Activated T-cell treated with anti-CD3 and anti-CD28 coated beads, Interleukin-2, amount 50 U/mL, for 4 hours (primary cell): ENCODE results near the gene MAP7. TPM values are rescaled to one million over a fixed set of nuclear protein-coding genes. Genes with fewer than 3 reads are reported as not detected.
"Not testable (repeated sequence)": the region's sequence is repeated elsewhere in the genome, so short reads cannot be mapped to it uniquely, and the experiment has no call there.

Source experiments
- ATAC-seq, 2 donors: fragments of 200-7000 bp; cut with Tn5 transposase; one replicate each; pipeline ENCODE4 v1.10.0; 2021
- DNase-seq: peaks from one replicate; pipeline ENCODE4 v3.0.0-alpha.2; 2020
- H3K27me3 Mint-ChIP-seq: one replicate; pipeline ENCODE4 v1.8.0; 2021; ENCODE audit warnings: low read depth, mixed read lengths
- H3K36me3 Mint-ChIP-seq: one replicate; pipeline ENCODE4 v1.8.0; 2022; ENCODE audit warnings: mixed read lengths; ENCODE audit not compliant: insufficient read depth
- H3K4me1 Mint-ChIP-seq: one replicate; pipeline ENCODE4 v1.8.0; 2021; ENCODE audit warnings: low read depth, mixed read lengths
- H3K4me3 Mint-ChIP-seq: one replicate; pipeline ENCODE4 v1.8.0; 2021; ENCODE audit warnings: mild to moderate bottlenecking, moderate library complexity, mixed read lengths
- H3K9me3 Mint-ChIP-seq: one replicate; pipeline ENCODE4 v1.8.0; 2021; ENCODE audit warnings: mixed read lengths
- total RNA-seq, 3 donors: library from RNA; stranded (reverse); gene quantifications; one replicate each; pipeline ENCODE4 v1.2.1, GENCODE V29; 2021

Gene MAP7
- total RNA-seq, 3 donors from 2014 or later, result 0.46 to 1.3 (median 0.49) TPM

DNA sequence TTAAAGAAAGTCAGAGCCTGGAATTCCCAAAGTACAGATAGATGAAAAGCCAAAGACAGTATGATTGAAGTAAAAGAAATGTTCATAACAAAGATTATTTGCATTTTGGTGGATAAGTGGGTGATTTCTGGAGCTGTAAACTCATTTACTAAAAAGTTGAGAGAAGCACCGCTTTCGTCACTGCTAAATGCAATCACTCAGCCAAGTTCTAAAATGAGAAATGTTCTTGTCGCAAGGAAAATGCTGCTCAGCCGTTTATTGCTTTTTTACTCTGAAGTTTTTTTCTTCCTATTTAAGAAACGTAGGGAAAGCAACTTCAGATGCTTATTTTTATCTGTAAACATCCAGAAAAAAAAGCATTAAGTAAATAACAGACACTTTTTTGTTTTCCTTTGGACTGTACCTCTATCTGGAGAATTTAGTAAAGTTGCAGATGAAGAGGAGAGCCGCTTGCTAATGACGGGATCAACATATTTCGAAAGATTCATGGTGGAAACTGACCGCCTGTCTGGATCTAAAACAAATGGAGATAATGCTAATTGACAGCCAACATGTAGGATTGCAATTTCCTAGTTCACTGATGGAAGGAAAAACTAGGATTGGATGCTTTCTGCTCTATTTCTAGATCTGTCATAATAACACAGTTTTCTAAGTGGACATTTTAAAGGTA, 166.8 kb downstream of the MAP7 start:
- no peak overlapping the region for H3K4me3 Mint-ChIP-seq
- no peaks in the 10 kb centered on the region for H3K4me1 Mint-ChIP-seq
- DNase-seq (no peak), ATAC-seq (no peak)
- no peaks in the 10 kb centered on the region for H3K36me3 Mint-ChIP-seq
- H3K27me3 Mint-ChIP-seq, result no peaks in the 10 kb centered on the region
- no peaks in the 10 kb centered on the region for H3K9me3 Mint-ChIP-seq

- no peaks in the 10 kb centered on the region for H3K4me1 Mint-ChIP-seq
- no peak overlapping the region for H3K4me3 Mint-ChIP-seq
Observed at GRCh38 chr6:136382676-136383252, 167.5 kb downstream of the MAP7 start.

GRCh38 chr6:136378888-136379287, 171.3 kb downstream of the MAP7 start:
- H3K4me3 Mint-ChIP-seq, result no peak overlapping the region
- no peaks in the 10 kb centered on the region for H3K36me3 Mint-ChIP-seq

More at GRCh38 chr6:136382676-136383252, 167.5 kb downstream of the MAP7 start:
- ATAC-seq (no peak), DNase-seq (no peak)
- no peaks in the 10 kb centered on the region for H3K27me3 Mint-ChIP-seq
- no peaks in the 10 kb centered on the region for H3K9me3 Mint-ChIP-seq
- H3K36me3 Mint-ChIP-seq, result no peaks in the 10 kb centered on the region

GRCh38 chr6:136375836-136376235, 174.4 kb downstream of the MAP7 start:
- not testable (repeated sequence) for DNase-seq, H3K36me3 Mint-ChIP-seq, ATAC-seq, H3K4me3 Mint-ChIP-seq, H3K9me3 Mint-ChIP-seq, H3K4me1 Mint-ChIP-seq, H3K27me3 Mint-ChIP-seq

More at GRCh38 chr6:136378888-136379287, 171.3 kb downstream of the MAP7 start:
- DNase-seq (no peak), ATAC-seq (no peak)
- Mint-ChIP-seq H3K4me1 (no peaks in the 10 kb centered on the region), H3K9me3 (no peaks in the 10 kb centered on the region), H3K27me3 (peaks cover 7% of the 10 kb centered on the region)

GRCh38 chr6:136371959-136372358, 178.3 kb downstream of the MAP7 start:
- peaks cover 13% of the 10 kb centered on the region for H3K27me3 Mint-ChIP-seq
- ATAC-seq, result no peak
- no peaks in the 10 kb centered on the region for H3K36me3 Mint-ChIP-seq
- no peak overlapping the region for H3K4me3 Mint-ChIP-seq
- no peaks in the 10 kb centered on the region for H3K4me1 Mint-ChIP-seq
- no peaks in the 10 kb centered on the region for H3K9me3 Mint-ChIP-seq
- DNase-seq, result no peak

- Mint-ChIP-seq H3K27me3 (peaks cover 14% of the 10 kb centered on the region), H3K36me3 (no peaks in the 10 kb centered on the region), H3K4me1 (peaks cover 2% of the 10 kb centered on the region), H3K9me3 (no peaks in the 10 kb centered on the region), H3K4me3 (no peak overlapping the region)
- ATAC-seq, result no peak
- DNase-seq, result no peak
Observed at GRCh38 chr6:136370988-136371728, 179.1 kb downstream of the MAP7 start.

DNA sequence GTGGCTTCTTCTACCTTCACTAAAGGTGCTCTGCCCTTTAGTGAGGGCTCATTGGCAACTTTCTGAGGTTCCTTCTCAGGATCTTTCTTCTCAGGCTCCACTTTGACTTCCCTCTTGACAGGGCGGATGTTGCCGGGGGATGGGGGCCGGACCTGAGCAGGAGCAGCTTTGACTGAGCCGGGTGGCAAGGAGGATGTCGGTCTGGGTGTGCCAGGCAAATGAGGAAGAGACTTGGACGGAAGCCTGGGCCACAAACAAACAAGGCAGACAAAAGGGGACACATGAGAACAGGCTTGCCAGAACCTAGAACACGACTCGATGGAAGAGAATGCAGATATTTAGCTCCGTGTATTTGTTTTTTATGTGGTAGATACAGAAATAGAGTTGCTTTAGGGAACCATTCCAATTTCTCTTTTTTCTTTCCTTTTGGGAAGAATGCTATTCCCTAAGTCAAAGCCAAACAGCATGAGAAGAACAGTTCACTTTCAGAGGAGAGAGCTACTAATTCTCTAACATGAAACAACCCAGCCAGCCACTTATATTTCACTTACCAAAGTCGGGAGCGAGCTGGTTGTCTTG, 184.4 kb downstream of the MAP7 start:
- Mint-ChIP-seq H3K4me3 (no peak overlapping the region), H3K4me1 (peaks cover 8% of the 10 kb centered on the region), H3K36me3 (no peaks in the 10 kb centered on the region), H3K27me3 (peaks cover 10% of the 10 kb centered on the region), H3K9me3 (no peaks in the 10 kb centered on the region)
- DNase-seq (no peak), ATAC-seq (peak in 1 of 2 donors; percentile 46)

- no peaks in the 10 kb centered on the region for H3K36me3 Mint-ChIP-seq
- no peak overlapping the region for H3K4me3 Mint-ChIP-seq
- no peak for ATAC-seq
- DNase-seq, result no peak
- peaks cover 4% of the 10 kb centered on the region for H3K27me3 Mint-ChIP-seq
- peaks cover 8% of the 10 kb centered on the region for H3K4me1 Mint-ChIP-seq
- no peaks in the 10 kb centered on the region for H3K9me3 Mint-ChIP-seq
Observed at GRCh38 chr6:136362421-136363356, 187.5 kb downstream of the MAP7 start.

DNA sequence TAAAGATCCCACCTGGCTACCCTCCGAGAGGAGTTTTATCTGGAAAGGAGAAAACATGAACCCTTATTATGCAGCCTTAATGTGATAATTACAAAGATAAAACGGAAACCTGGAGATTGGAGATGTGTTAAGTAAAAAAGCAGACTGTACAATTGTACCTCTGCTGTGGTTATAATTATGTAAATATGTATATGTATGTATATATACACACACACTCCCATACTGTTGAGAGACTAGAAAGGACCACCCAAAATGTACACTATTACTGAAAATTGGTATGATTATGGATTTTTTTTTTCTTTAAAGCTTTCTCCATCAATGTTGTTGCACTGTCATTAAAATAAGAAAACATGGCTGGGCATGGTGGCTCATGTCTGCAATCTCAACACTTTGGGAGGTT, 188.4 kb downstream of the MAP7 start:
- H3K4me3 Mint-ChIP-seq, result no peak overlapping the region
- peaks cover 4% of the 10 kb centered on the region for H3K27me3 Mint-ChIP-seq
- no peaks in the 10 kb centered on the region for H3K9me3 Mint-ChIP-seq
- DNase-seq (no peak), ATAC-seq (no peak)
- H3K36me3 Mint-ChIP-seq, result no peaks in the 10 kb centered on the region
- peaks cover 8% of the 10 kb centered on the region for H3K4me1 Mint-ChIP-seq

- no peaks in the 10 kb centered on the region for H3K36me3 Mint-ChIP-seq
- H3K27me3 Mint-ChIP-seq, result peaks cover 2% of the 10 kb centered on the region
- H3K9me3 Mint-ChIP-seq, result no peaks in the 10 kb centered on the region
- no peak for ATAC-seq
- H3K4me1 Mint-ChIP-seq, result peaks cover 2% of the 10 kb centered on the region
- no peak overlapping the region for H3K4me3 Mint-ChIP-seq
- DNase-seq, result no peak
Observed at GRCh38 chr6:136360783-136361182, 189.4 kb downstream of the MAP7 start.

DNA sequence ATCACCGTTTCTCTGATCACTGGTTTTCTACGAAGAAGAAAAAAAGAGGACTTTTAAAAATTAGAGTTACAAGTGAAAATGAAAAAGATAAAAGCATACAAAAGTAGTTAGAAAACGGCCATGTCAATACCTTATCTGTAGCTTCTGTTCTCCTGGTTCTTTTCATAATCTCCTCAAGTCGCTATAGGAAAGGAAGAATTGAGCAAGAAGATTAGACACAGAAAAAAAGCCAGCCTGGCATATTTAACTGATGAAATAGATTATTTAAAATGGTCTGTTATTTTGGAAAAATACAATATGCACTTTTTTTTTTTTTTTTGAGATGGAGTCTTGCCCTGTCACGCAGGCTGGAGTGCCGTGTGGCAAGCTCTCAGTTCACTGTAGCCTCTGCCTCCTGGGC, 190.4 kb downstream of the MAP7 start:
- H3K9me3 Mint-ChIP-seq, result no peaks in the 10 kb centered on the region
- no peaks in the 10 kb centered on the region for H3K27me3 Mint-ChIP-seq
- ATAC-seq (no peak), DNase-seq (no peak)
- no peak overlapping the region for H3K4me3 Mint-ChIP-seq
- no peaks in the 10 kb centered on the region for H3K36me3 Mint-ChIP-seq
- no peaks in the 10 kb centered on the region for H3K4me1 Mint-ChIP-seq

- DNase-seq (no peak), ATAC-seq (no peak)
- no peaks in the 10 kb centered on the region for H3K4me1 Mint-ChIP-seq
- no peak overlapping the region for H3K4me3 Mint-ChIP-seq
- no peaks in the 10 kb centered on the region for H3K36me3 Mint-ChIP-seq
- no peaks in the 10 kb centered on the region for H3K27me3 Mint-ChIP-seq
- no peaks in the 10 kb centered on the region for H3K9me3 Mint-ChIP-seq
Observed at GRCh38 chr6:136351518-136352110, 198.6 kb downstream of the MAP7 start.

GRCh38 chr6:136350914-136351313, 199.3 kb downstream of the MAP7 start:
- Mint-ChIP-seq H3K4me3 (no peak overlapping the region), H3K36me3 (no peaks in the 10 kb centered on the region), H3K4me1 (no peaks in the 10 kb centered on the region), H3K27me3 (no peaks in the 10 kb centered on the region), H3K9me3 (no peaks in the 10 kb centered on the region)
- DNase-seq (no peak), ATAC-seq (no peak)
